IMR-90 (cell line): ENCODE data around the gene THRB.

Experiments
- CEBPB ChIP-seq: IDR thresholded peaks from 2 replicates; pipeline ENCODE4 v1.6.1; 2012; ENCODE audit warnings: low read depth, low read length, improper control_type of control experiment
- CHD1 ChIP-seq: IDR thresholded peaks from 2 replicates; pipeline ENCODE4 v1.6.1; 2012; ENCODE audit warnings: low read depth, low read length, improper control_type of control experiment
- FOS ChIP-seq: fragments of 150-350 bp; IDR thresholded peaks from 2 replicates; pipeline ENCODE4 v1.6.1; 2016; ENCODE audit warnings: low read depth, low read length
- MAFK ChIP-seq: IDR thresholded peaks from 2 replicates; pipeline ENCODE4 v1.6.1; 2012; ENCODE audit warnings: low read depth, low read length, improper control_type of control experiment
- MAZ ChIP-seq: IDR thresholded peaks from 2 replicates; pipeline ENCODE4 v1.6.1; 2012; ENCODE audit warnings: low read depth, mild to moderate bottlenecking, low read length, improper control_type of control experiment, moderate library complexity, borderline replicate concordance
- MXI1 ChIP-seq: IDR thresholded peaks from 2 replicates; pipeline ENCODE4 v1.6.1; 2012; ENCODE audit warnings: low read depth, mild to moderate bottlenecking, low read length, moderate library complexity, borderline replicate concordance
- POLR2A ChIP-seq: IDR thresholded peaks from 2 replicates; pipeline ENCODE4 v1.6.1; 2012; ENCODE audit warnings: mild to moderate bottlenecking, low read depth, low read length
- RAD21 ChIP-seq: IDR thresholded peaks from 2 replicates; pipeline ENCODE4 v1.6.1; 2012; ENCODE audit warnings: low read length, improper control_type of control experiment
- RCOR1 ChIP-seq: IDR thresholded peaks from 2 replicates; pipeline ENCODE4 v1.6.1; 2012; ENCODE audit warnings: mild to moderate bottlenecking, low read length, improper control_type of control experiment; ENCODE audit not compliant: insufficient replicate concordance
- RFX5 ChIP-seq: IDR thresholded peaks from 2 replicates; pipeline ENCODE4 v1.8.0; 2012; ENCODE audit warnings: low read depth, mild to moderate bottlenecking, low read length, moderate library complexity
- SMC3 ChIP-seq: fragments of 150-350 bp; IDR thresholded peaks from 2 replicates; pipeline ENCODE4 v1.6.1; 2016; ENCODE audit warnings: low read depth, mild to moderate bottlenecking, antibody characterized with exemption, low read length, moderate library complexity
- TF ChIP-seq, protein P1 (sequence below): conservative IDR thresholded peaks from 2 replicates; pipeline ENCODE4 v1.5.1; 2012; ENCODE audit warnings: mild to moderate bottlenecking, low read depth, low read length, improper control_type of control experiment
- TF ChIP-seq, protein P2 (sequence below): fragments of 150-350 bp; IDR thresholded peaks from 2 replicates; pipeline ENCODE4 v1.6.1; 2017; ENCODE audit warnings: mild to moderate bottlenecking, antibody characterized with exemption, low read length, low read depth
- TF ChIP-seq, protein P3 (sequence below): fragments of 150-350 bp; IDR thresholded peaks from 2 replicates; pipeline ENCODE4 v1.6.1; 2016; ENCODE audit warnings: low read depth, mild to moderate bottlenecking, low read length, moderate library complexity, borderline replicate concordance

DNA sequence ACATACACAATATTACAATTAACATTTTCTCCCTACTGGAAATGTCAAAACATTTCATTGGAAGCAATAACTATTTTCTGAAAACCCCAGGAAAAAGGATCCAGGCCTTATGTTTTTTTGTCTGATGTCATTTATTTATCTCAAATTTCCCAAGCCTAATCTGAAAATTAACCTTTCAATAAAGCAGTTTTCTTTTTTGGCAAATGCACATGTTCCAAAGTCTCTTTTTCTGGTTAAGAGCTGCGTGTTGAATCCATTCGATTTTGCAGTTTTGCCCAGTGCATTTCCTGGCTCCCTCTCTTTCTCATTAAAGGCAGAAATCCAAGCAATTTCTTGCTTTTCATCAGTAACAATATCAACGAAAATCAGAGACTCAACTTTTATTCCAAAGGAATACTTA lies 327.2 kb downstream of the THRB start:
- TF ChIP-seq, protein P1, sequence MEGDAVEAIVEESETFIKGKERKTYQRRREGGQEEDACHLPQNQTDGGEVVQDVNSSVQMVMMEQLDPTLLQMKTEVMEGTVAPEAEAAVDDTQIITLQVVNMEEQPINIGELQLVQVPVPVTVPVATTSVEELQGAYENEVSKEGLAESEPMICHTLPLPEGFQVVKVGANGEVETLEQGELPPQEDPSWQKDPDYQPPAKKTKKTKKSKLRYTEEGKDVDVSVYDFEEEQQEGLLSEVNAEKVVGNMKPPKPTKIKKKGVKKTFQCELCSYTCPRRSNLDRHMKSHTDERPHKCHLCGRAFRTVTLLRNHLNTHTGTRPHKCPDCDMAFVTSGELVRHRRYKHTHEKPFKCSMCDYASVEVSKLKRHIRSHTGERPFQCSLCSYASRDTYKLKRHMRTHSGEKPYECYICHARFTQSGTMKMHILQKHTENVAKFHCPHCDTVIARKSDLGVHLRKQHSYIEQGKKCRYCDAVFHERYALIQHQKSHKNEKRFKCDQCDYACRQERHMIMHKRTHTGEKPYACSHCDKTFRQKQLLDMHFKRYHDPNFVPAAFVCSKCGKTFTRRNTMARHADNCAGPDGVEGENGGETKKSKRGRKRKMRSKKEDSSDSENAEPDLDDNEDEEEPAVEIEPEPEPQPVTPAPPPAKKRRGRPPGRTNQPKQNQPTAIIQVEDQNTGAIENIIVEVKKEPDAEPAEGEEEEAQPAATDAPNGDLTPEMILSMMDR: no peak
- TF ChIP-seq RCOR1 (no peak), POLR2A (no peak), FOS (no peak), RFX5 (no peak), CHD1 (no peak), MAFK (no peak), MAZ (no peak), MXI1 (no peak), SMC3 (no peak), RAD21 (no peak), CEBPB (no peak)
- TF ChIP-seq, protein P2, sequence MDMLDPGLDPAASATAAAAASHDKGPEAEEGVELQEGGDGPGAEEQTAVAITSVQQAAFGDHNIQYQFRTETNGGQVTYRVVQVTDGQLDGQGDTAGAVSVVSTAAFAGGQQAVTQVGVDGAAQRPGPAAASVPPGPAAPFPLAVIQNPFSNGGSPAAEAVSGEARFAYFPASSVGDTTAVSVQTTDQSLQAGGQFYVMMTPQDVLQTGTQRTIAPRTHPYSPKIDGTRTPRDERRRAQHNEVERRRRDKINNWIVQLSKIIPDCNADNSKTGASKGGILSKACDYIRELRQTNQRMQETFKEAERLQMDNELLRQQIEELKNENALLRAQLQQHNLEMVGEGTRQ: no peak
- TF ChIP-seq, protein P3, sequence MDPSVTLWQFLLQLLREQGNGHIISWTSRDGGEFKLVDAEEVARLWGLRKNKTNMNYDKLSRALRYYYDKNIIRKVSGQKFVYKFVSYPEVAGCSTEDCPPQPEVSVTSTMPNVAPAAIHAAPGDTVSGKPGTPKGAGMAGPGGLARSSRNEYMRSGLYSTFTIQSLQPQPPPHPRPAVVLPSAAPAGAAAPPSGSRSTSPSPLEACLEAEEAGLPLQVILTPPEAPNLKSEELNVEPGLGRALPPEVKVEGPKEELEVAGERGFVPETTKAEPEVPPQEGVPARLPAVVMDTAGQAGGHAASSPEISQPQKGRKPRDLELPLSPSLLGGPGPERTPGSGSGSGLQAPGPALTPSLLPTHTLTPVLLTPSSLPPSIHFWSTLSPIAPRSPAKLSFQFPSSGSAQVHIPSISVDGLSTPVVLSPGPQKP: no peak
